Activated CD8-positive, alpha-beta T cell treated with anti-CD3 and anti-CD28 coated beads for 36 hours (primary cell): Measurements from ENCODE around the gene ARHGAP26. TPM values are rescaled to one million over a fixed set of nuclear protein-coding genes. Genes with fewer than 3 reads are reported as not detected.

Source experiments
- ATAC-seq: fragments of 200-7000 bp; cut with Tn5 transposase; one replicate; pipeline ENCODE4 v1.10.0; 2021; ENCODE audit warnings: mild to moderate bottlenecking, moderate library complexity
- CTCF ChIA-PET: fragments of 350-600 bp; sonication (Branson Sonifier 250); formaldehyde crosslinking; loops from one replicate; lab custom pipeline; 2021; ENCODE audit warnings: antibody characterized with exemption; lab: Charles Lee
- POLR2A ChIA-PET: fragments of 350-600 bp; sonication (Branson Sonifier 250); formaldehyde crosslinking; loops from one replicate; lab custom pipeline; 2021; ENCODE audit warnings: antibody characterized with exemption; lab: Charles Lee
- DNase-seq: peaks from one replicate; pipeline ENCODE4 v3.0.0-alpha.2; 2020
- H3K27ac Mint-ChIP-seq: one replicate; pipeline ENCODE4 v1.8.0; 2021; ENCODE audit warnings: mild to moderate bottlenecking, mixed read lengths
- H3K27me3 Mint-ChIP-seq: one replicate; pipeline ENCODE4 v1.8.0; 2021; ENCODE audit warnings: mixed read lengths
- H3K36me3 Mint-ChIP-seq: one replicate; pipeline ENCODE4 v1.8.0; 2021; ENCODE audit warnings: low read depth, mixed read lengths
- H3K4me1 Mint-ChIP-seq: one replicate; pipeline ENCODE4 v1.8.0; 2021; ENCODE audit warnings: low read depth, mixed read lengths
- H3K4me3 Mint-ChIP-seq: one replicate; pipeline ENCODE4 v1.8.0; 2021; ENCODE audit warnings: mild to moderate bottlenecking, moderate library complexity, mixed read lengths
- H3K9me3 Mint-ChIP-seq: one replicate; pipeline ENCODE4 v1.8.0; 2021; ENCODE audit warnings: mixed read lengths
- CTCF ChIP-seq: fragments of 200-600 bp; IDR thresholded peaks from one replicate; pipeline ENCODE4 v1.8.0; 2022; ENCODE audit warnings: antibody characterized with exemption, mild to moderate bottlenecking
- intact Hi-C: fragments of 100-400 bp; cut with micrococcal nuclease; formaldehyde crosslinking; loops from one replicate; pipeline ENCODE4 v1.10.0; 2022
- total RNA-seq, 2 experiments: library from RNA; stranded (reverse); gene quantifications; one replicate each; pipeline ENCODE4 v1.2.3, GENCODE V29; 2021

The ARHGAP26 gene
- total RNA-seq, 2 experiments from 2014 or later: 12.7 to 18.0 TPM

GRCh38 chr5:143207563-143208364 lies 437.6 kb downstream of the ARHGAP26 start:
- Mint-ChIP-seq H3K4me3 (no peak overlapping the region), H3K27ac (peak overlapping the region; percentile 79), H3K9me3 (no peaks in the 10 kb centered on the region), H3K27me3 (no peaks in the 10 kb centered on the region), H3K4me1 (peaks cover 22% of the 10 kb centered on the region), H3K36me3 (peaks cover 7% of the 10 kb centered on the region)
- no peak for DNase-seq
- intact Hi-C loops: no loop called here
- POLR2A ChIA-PET: interaction anchor here (2.2 kb wide), 1 partner anchor 15 kb away, joined by 6 read pairs; no protein-coding TSS in a partner anchor
- TF ChIP-seq CTCF: no peak
- CTCF ChIA-PET: interaction anchor here (1.1 to 1.6 kb wide), 3 partner anchors 14 to 206 kb away, joined by 3 to 5 read pairs (median 4); no protein-coding TSS in a partner anchor
- ATAC-seq: peak; percentile 14

GRCh38 chr5:143208365-143208641 lies 438.1 kb downstream of the ARHGAP26 start:
- Mint-ChIP-seq H3K4me1 (peaks cover 24% of the 10 kb centered on the region), H3K9me3 (no peaks in the 10 kb centered on the region), H3K27ac (no peak overlapping the region), H3K4me3 (no peak overlapping the region), H3K27me3 (no peaks in the 10 kb centered on the region), H3K36me3 (peaks cover 3% of the 10 kb centered on the region)
- ChIA-PET POLR2A (interaction anchor here (1.5 to 2.2 kb wide), 2 partner anchors 12 to 14 kb away, joined by 4 to 6 read pairs; no protein-coding TSS in a partner anchor), CTCF (interaction anchor here (1.1 to 1.6 kb wide), 3 partner anchors 13 to 206 kb away, joined by 3 to 5 read pairs (median 4); no protein-coding TSS in a partner anchor)
- ATAC-seq: no peak
- TF ChIP-seq CTCF: no peak
- DNase-seq: no peak
- intact Hi-C loops: no loop called here

GRCh38 chr5:143208781-143209510 lies 438.8 kb downstream of the ARHGAP26 start:
- ATAC-seq: peak; percentile 46
- H3K4me3 Mint-ChIP-seq: no peak overlapping the region
- ChIA-PET CTCF (interaction anchor here (1.1 to 1.7 kb wide), 5 partner anchors 13 to 332 kb away, joined by 3 to 5 read pairs (median 4); no protein-coding TSS in a partner anchor), POLR2A (interaction anchor here (1.5 to 2.2 kb wide), 2 partner anchors 11 to 14 kb away, joined by 4 to 6 read pairs; no protein-coding TSS in a partner anchor)
- H3K4me1 Mint-ChIP-seq: peaks cover 31% of the 10 kb centered on the region
- peaks cover 3% of the 10 kb centered on the region for H3K36me3 Mint-ChIP-seq
- no peaks in the 10 kb centered on the region for H3K9me3 Mint-ChIP-seq
- DNase-seq: no peak
- intact Hi-C loops: no loop called here
- H3K27me3 Mint-ChIP-seq: no peaks in the 10 kb centered on the region
- peak; percentile 29 for TF ChIP-seq CTCF
- peak overlapping the region; percentile 7 for H3K27ac Mint-ChIP-seq

GRCh38 chr5:143209881-143210395 lies 439.8 kb downstream of the ARHGAP26 start:
- CTCF ChIA-PET: interaction anchor here (1.3 to 1.7 kb wide), 2 partner anchors 17 to 331 kb away, joined by 3 to 4 read pairs; no protein-coding TSS in a partner anchor
- POLR2A ChIA-PET: interaction anchor here (1.5 kb wide), 1 partner anchor 10 kb away, joined by 4 read pairs; no protein-coding TSS in a partner anchor
- intact Hi-C loops: no loop called here
- no peak overlapping the region for H3K4me3 Mint-ChIP-seq
- H3K9me3 Mint-ChIP-seq: no peaks in the 10 kb centered on the region
- no peak for TF ChIP-seq CTCF
- ATAC-seq (no peak), DNase-seq (no peak)
- H3K27me3 Mint-ChIP-seq: no peaks in the 10 kb centered on the region
- no peak overlapping the region for H3K27ac Mint-ChIP-seq
- H3K4me1 Mint-ChIP-seq: peaks cover 33% of the 10 kb centered on the region
- peaks cover 3% of the 10 kb centered on the region for H3K36me3 Mint-ChIP-seq
